KG1 (cell line): ENCODE measurements around the gene RBBP4.
A peak's percentile ranks its signal among the peaks of the same experiment; 100 is the strongest.
"Not testable (repeated sequence)": the region's sequence is repeated elsewhere in the genome, so short reads cannot be mapped to it uniquely, and the experiment has no call there.

Experiments used
- DNase-seq: peaks from one replicate; lab custom pipeline; 2025; lab: John Stamatoyannopoulos, UW

RBBP4 gene

GRCh38 chr1:32639489-32640075, 11.4 kb upstream of the RBBP4 start:
- no peak for DNase-seq

DNA sequence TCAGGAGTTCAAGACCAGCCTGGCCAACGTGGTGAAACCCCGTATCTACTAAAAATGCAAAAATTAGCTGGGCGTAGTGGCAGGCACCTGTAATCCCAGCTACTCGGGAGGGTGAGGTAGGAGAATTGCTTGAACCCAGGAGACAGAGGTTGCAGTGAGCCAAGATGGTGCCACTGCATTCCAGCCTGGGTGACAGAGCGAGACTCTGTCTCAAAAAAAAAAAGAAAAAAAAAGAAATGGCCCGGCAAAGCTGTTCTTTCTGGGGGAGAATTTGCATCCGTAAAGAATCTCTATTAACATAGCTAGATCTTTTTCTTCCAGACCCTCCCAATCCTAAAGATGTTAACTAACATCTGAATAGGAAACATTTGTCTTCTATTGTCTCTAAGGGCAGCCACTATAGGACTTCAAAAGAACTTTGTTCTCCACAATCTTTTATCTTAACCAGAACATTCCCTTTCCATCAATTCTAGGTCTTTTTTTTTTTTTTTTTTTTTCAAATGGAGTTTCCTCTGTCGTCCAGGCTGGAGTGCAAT, 8.6 kb upstream of the RBBP4 start:
- not testable (repeated sequence) for DNase-seq

GRCh38 chr1:32644426-32644825, 6.6 kb upstream of the RBBP4 start:
- no peak for DNase-seq

DNA sequence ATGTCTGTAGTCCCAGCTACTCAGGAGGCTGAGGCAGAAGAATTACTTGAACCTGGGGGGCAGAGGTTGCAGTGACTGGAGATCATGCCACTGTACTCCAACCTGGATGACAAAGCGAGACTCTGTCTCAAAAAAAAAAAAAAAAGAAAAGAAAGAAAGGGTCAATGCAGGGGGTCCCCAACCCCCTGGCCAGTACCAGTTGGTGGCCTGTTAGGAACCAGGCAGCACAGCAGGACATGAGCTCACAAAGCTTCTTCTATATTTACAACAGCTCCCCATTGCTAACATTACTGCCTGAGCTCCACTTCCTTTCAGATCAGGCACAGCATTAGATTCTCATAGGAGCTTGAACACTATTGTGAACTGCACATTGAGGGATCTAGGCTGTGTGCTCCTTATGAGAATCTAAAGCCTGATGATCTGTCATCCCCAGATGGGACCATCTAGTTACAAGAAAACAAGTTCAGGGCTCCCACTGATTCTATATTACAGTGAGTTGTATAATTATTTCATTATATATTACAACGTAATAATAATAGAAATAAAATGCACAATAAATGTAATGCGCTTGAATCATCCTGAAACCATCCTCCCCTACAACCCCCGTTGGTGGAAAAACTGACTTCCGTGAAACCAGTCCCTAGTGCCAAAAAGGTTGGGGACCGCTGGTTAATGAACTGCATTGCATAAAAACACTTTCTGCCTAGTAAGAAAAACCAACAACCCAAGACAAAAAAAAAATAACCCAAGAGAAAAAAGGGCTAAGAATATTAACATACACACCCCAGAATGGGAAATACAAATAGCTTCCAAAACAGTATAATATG, 3.5 kb upstream of the RBBP4 start:
- no peak for DNase-seq

GRCh38 chr1:32650248-32650751, 708 bp upstream of the RBBP4 start, which contains the start of gene ZBTB8OS:
ZBTB8OS (minus strand) TSS chr1:32650550; CDS start chr1:32650529, 21 bp downstream.
- DNase-seq: peak; percentile 88

GRCh38 chr1:32651461-32652073, 559 bp downstream of the RBBP4 start:
- DNase-seq: no peak

GRCh38 chr1:32652244-32652962, 1.4 kb downstream of the RBBP4 start:
- no peak for DNase-seq

GRCh38 chr1:32659581-32659980, 8.6 kb downstream of the RBBP4 start:
- DNase-seq: no peak

GRCh38 chr1:32665915-32666314, 14.9 kb downstream of the RBBP4 start:
- no peak for DNase-seq

DNA sequence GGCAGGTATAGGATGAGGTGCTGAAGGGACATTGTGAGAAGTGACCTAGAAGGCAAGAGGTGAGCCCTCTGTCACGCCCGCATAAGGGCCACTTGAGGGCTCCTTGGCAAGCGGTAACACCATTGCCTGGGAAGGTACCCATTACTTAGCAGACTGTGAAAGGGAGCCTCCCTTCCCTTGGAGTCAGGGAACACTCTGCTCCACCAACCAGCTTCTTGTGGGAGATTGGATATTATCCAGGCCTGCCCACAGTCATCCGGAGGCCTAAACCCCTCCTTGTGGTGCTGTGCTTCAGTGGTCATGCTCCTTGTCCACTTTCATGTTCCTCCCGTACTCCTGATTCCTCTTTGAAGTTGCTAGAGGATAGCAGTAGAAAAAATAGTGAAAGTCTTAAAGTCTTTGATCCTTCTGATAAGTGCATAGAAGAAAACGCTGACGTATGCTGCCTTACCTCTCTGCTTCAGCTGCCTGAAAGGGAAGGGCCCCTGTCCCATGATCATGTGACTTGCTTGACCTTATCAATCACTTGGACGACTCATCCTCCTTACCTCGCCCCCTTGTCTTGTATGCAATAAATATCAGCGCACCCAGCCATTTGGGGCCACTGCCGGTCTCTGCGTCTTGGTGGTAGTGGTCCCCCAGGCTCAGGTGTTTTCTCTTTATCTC, 16.0 kb downstream of the RBBP4 start:
- DNase-seq: no peak

GRCh38 chr1:32668716-32669115, 17.7 kb downstream of the RBBP4 start:
- not testable (repeated sequence) for DNase-seq

- no peak for DNase-seq
Observed at GRCh38 chr1:32676945-32677344, 25.9 kb downstream of the RBBP4 start.

DNA sequence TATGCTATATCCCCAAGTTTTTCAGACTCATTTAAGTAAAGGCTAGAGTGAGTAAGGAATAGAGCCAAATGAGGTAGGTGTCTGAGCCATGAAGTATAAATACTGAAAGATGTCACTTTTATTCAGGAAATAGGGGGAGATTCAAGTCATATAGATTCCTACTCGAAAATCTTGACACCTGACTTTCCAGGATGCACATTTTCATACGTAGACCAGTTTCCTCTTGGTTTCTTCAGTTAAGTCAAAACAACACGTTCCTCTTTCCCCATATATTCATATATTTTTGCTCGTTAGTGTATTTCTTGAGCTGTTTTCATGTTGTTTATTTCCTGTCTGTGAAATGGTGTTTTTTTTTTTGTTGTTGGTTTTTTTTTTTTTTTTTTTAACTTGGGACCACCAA, 29.0 kb downstream of the RBBP4 start:
- not testable (repeated sequence) for DNase-seq

GRCh38 chr1:32680642-32681041, 29.6 kb downstream of the RBBP4 start:
- no peak for DNase-seq

GRCh38 chr1:32681509-32681908, 30.5 kb downstream of the RBBP4 start:
- no peak for DNase-seq

DNA sequence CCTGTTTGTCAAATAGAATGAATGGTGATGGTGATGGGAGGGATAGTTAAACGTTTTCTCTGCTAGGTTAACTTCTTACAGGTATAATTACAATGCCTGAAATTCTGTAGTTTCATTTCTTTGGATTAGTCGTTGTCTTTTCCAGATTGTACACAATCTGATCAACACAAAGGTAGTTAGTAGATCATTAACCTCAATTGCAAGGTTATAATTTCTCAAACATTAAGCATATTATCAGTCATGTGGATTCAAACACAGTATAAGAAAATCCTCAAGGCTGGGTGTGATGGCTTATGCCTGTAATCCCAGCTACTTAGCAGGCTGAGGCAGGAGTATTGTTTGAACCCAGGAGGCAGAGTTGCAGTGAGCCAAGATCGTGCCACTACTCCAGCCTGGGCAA, 31.0 kb downstream of the RBBP4 start:
- no peak for DNase-seq

- DNase-seq: no peak
Observed at GRCh38 chr1:32683397-32683796, 32.4 kb downstream of the RBBP4 start.

DNA sequence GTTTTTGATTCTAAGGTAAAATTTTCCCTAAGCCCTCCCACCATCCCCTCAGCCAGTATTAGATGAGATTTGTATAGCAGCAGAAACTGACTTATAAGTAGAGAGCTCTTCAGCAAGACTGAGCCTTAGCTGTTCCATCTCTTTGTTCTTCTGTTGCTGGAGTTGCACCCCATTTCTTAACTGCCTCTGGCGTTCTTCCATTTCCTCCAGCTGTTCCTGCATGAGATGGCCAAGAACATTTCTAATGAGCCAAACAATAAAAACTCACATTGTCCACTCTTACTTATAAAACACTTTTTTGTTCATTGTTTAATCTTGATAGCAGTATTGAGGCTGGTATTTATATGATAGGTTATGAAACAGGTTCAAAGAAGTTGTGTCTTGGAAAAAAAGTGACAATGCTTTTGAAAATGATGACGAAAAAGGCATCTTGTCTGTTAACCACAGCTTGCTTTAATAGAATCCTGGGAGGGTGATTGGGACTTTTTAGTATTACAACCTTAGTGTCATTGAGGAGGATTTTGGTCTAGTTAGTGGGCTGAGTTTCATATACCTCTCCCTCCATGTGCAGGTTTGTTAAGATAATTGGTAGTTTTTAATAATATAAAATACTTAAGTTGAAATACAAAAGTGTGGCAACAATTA, 33.3 kb downstream of the RBBP4 start:
- no peak for DNase-seq

DNA sequence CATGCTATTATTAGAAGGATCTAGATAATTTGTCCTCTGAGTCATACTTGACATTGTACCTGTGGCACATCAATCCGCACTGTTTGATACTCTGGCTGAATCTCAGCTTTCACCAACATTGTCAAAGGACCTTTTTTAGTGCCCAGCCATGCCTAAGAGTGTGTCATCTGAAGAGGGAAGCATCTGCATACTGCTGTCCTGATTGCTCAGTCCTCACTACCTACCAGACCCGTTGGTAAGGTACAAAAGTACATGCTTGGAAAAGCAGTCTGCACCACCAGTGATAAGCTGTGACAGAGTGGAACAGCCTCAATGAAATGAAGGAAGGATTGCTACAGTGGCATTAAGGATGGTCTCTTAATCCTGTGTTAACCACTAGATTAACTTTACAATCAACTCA, 34.5 kb downstream of the RBBP4 start:
- DNase-seq: no peak

GRCh38 chr1:32686387-32686786, 35.4 kb downstream of the RBBP4 start:
- DNase-seq: no peak
